Body of pancreas (tissue), 4 donors: ENCODE data around the gene ALKBH4.
"Not testable (repeated sequence)": the region's sequence is repeated elsewhere in the genome, so short reads cannot be mapped to it uniquely, and the experiment has no call there.

Experiments used
- CTCF ChIP-seq, 7 experiments: fragments of 450-650 bp in 4 of 7; fragments of 200-600 bp in 3 of 7; sonication (generic) in 3 of 7; IDR thresholded peaks; one replicate each; pipeline ENCODE4 v1.5.1; 2016 to 2019; ENCODE audit warnings: antibody characterized with exemption in 7 of 7
- POLR2A ChIP-seq, 3 donors: fragments of 450-650 bp; IDR thresholded peaks; one replicate each; pipeline ENCODE4 v1.6.1; 2016; ENCODE audit warnings: antibody characterized with exemption in 3 of 3, mild to moderate bottlenecking in 2 of 3

GRCh38 chr7:102481962-102482361 is 17.3 kb upstream of the ALKBH4 start:
- TF ChIP-seq CTCF, POLR2A (IDR thresholded peaks at IDR 0.05): not testable (repeated sequence)
